Neural progenitor cell (in vitro differentiated cells): ENCODE data around the gene TSPAN15.

Experiments used
- CTCF ChIP-seq: fragments of 200-600 bp; sonication (generic); IDR thresholded peaks from 2 replicates; pipeline ENCODE4 v1.5.1; 2017; ENCODE audit warnings: antibody characterized with exemption, mild to moderate bottlenecking
- EZH2 ChIP-seq: fragments of 200-600 bp; sonication (generic); IDR thresholded peaks from 2 replicates; pipeline ENCODE4 v1.6.1; 2017; ENCODE audit warnings: antibody characterized with exemption, mild to moderate bottlenecking, moderate library complexity
- EZH2phosphoT487 ChIP-seq: fragments of 200-600 bp; sonication (generic); IDR thresholded peaks from 2 replicates; pipeline ENCODE4 v1.6.1; 2017; ENCODE audit warnings: antibody characterized with exemption

- TF ChIP-seq EZH2: no peak
- TF ChIP-seq CTCF: no peak
- TF ChIP-seq EZH2phosphoT487: no peak
These were observed 15.2 kb upstream of the TSPAN15 start for GRCh38 chr10:69435966-69436520.
